Left lung (tissue), 10 donors: ENCODE data around the gene GNG14. TPM values are rescaled to one million over a fixed set of nuclear protein-coding genes. Genes with fewer than 3 reads are reported as not detected.
"Not testable (repeated sequence)": the region's sequence is repeated elsewhere in the genome, so short reads cannot be mapped to it uniquely, and the experiment has no call there.

Experiments used
- ATAC-seq: fragments of 200-7000 bp; cut with Tn5 transposase; one replicate; pipeline ENCODE4 v1.9.1; 2020; ENCODE audit warnings: moderate library complexity
- DNase-seq, 4 donors: peaks; one replicate each; pipeline ENCODE4 v3.0.0-alpha.2; 2013 to 2020
- H3K27ac ChIP-seq, 2 donors: fragments of 200-600 bp; sonication (generic) in 1 of 2; one replicate each; pipeline versions ENCODE4 v1.5.0 to v1.8.0; 2020 to 2021
- H3K27me3 ChIP-seq, 2 donors: fragments of 200-600 bp; sonication (generic) in 1 of 2; one replicate each; pipeline versions ENCODE4 v1.5.0 to v1.8.0; 2020 to 2021
- H3K36me3 ChIP-seq, 2 donors: fragments of 200-600 bp; sonication (generic) in 1 of 2; one replicate each; pipeline versions ENCODE4 v1.5.0 to v1.8.0; 2020 to 2021
- H3K4me1 ChIP-seq, 2 donors: fragments of 200-600 bp; one replicate each; pipeline ENCODE4 v1.8.0; 2021
- H3K4me3 ChIP-seq, 2 donors: fragments of 200-600 bp; sonication (generic) in 1 of 2; one replicate each; pipeline versions ENCODE4 v1.5.0 to v1.8.0; 2020 to 2021; ENCODE audit warnings: mild to moderate bottlenecking in 1 of 2
- H3K9me3 ChIP-seq, 2 donors: fragments of 200-600 bp; sonication (generic) in 1 of 2; one replicate each; pipeline versions ENCODE4 v1.5.0 to v1.8.0; 2020 to 2021
- CTCF ChIP-seq, 2 donors: fragments of 200-600 bp; sonication (generic) in 1 of 2; IDR thresholded peaks; one replicate each; pipeline versions ENCODE4 v1.5.0 to v1.8.0; 2021; ENCODE audit warnings: antibody characterized with exemption in 2 of 2
- intact Hi-C, 2 donors: fragments of 100-400 bp; cut with DNase I; formaldehyde crosslinking; loops; one replicate each; pipeline versions ENCODE4 v1.11.2 to v1.14.2; 2022
- polyA plus RNA-seq, 6 donors: library from polyadenylated mRNA; unstranded; fragments of 120-200 nt; gene quantifications; one replicate each; pipeline ENCODE4 v1.2.1, GENCODE V29; 2013; ENCODE audit not compliant: insufficient read length in 6 of 6
- total RNA-seq, 2 donors: library from RNA; stranded (reverse); fragmentation: NEBNext Ultra II Directional; extraction: Animal tissue kit (Norgen Biotek cat#: 25700); gene quantifications; one replicate each; pipeline ENCODE4 v1.2.1, GENCODE V29; 2021
- donor health status: DM: no; HTN: yes; CAD: no.
- donor health status: DM: no; HTN: no; CAD: no.

GNG14 gene
- total and polyA plus RNA-seq, 8 donors, result 0.55 to 0.73 TPM; not detected in 6

- no peaks in the 10 kb centered on the region for H3K27me3 ChIP-seq
- intact Hi-C loops, result no loop called here
These were observed 45.3 kb upstream of the GNG14 start for GRCh38 chr19:12642506-12642905.

GRCh38 chr19:12643716-12644115, 44.1 kb upstream of the GNG14 start:
- H3K4me3 ChIP-seq, H3K27ac ChIP-seq, H3K27me3 ChIP-seq, DNase-seq, ATAC-seq, H3K9me3 ChIP-seq, intact Hi-C loops: not testable (repeated sequence)
- Histone ChIP-seq H3K4me1 (peaks cover 10 to 34% of the 10 kb centered on the region in 2 donors), H3K36me3 (peaks cover 0 to 27% of the 10 kb centered on the region in 2 donors)

More at GRCh38 chr19:12642506-12642905, 45.3 kb upstream of the GNG14 start:
- H3K4me1 ChIP-seq, result peaks cover 3 to 24% of the 10 kb centered on the region in 2 donors
- no peak for TF ChIP-seq CTCF (IDR thresholded peaks at IDR 0.05)
- ATAC-seq (no peak), DNase-seq (peak in 1 of 4 donors; percentile 72)
- no peak overlapping the region for H3K27ac ChIP-seq
- peaks cover 0 to 27% of the 10 kb centered on the region in 2 donors for H3K36me3 ChIP-seq
- no peaks in the 10 kb centered on the region for H3K9me3 ChIP-seq
- no peak overlapping the region for H3K4me3 ChIP-seq

- DNase-seq, result peak in 1 of 4 donors; percentile 41
- Histone ChIP-seq H3K4me1 (peaks cover 7 to 23% of the 10 kb centered on the region in 2 donors), H3K27ac (no peak overlapping the region), H3K9me3 (no peaks in the 10 kb centered on the region), H3K36me3 (peaks cover 0 to 32% of the 10 kb centered on the region in 2 donors), H3K4me3 (no peak overlapping the region), H3K27me3 (no peaks in the 10 kb centered on the region)
- no peak for ATAC-seq
- intact Hi-C loops, result no loop called here
- TF ChIP-seq CTCF (IDR thresholded peaks at IDR 0.05), result no peak
These were observed 41.2 kb upstream of the GNG14 start for GRCh38 chr19:12646551-12646950.

- Histone ChIP-seq H3K9me3 (no peaks in the 10 kb centered on the region), H3K27ac (no peak overlapping the region), H3K4me1 (peaks cover 7 to 23% of the 10 kb centered on the region in 2 donors), H3K36me3 (peaks cover 0 to 37% of the 10 kb centered on the region in 2 donors), H3K27me3 (no peaks in the 10 kb centered on the region), H3K4me3 (no peak overlapping the region)
- intact Hi-C loops, result no loop called here
- ATAC-seq, result no peak
- DNase-seq, result peak in 2 of 4 donors; percentile 25 to 41
- no peak for TF ChIP-seq CTCF (IDR thresholded peaks at IDR 0.05)
These were observed 40.8 kb upstream of the GNG14 start for GRCh38 chr19:12647047-12647446.

- DNase-seq (peak in 3 of 4 donors; percentile 60 to 92 (median 71)), ATAC-seq (peak; percentile 97)
- Histone ChIP-seq H3K9me3 (no peaks in the 10 kb centered on the region), H3K36me3 (peaks cover 0 to 42% of the 10 kb centered on the region in 2 donors), H3K27ac (no peak overlapping the region), H3K27me3 (no peaks in the 10 kb centered on the region), H3K4me1 (peaks cover 7 to 23% of the 10 kb centered on the region in 2 donors), H3K4me3 (peak overlapping the region; percentile 13 to 34)
- intact Hi-C loops, result no loop called here
- TF ChIP-seq CTCF (IDR thresholded peaks at IDR 0.05), result no peak
These were observed 40.2 kb upstream of the GNG14 start for GRCh38 chr19:12647490-12648071.
